Activated CD4-positive, alpha-beta T cell treated with anti-CD3 and anti-CD28 coated beads, Interleukin-2, amount 50 U/mL, for 24 hours (primary cell): ENCODE results near the gene TMEM204.

Experiments
- DNase-seq, 2 donors: peaks; one replicate each; pipeline ENCODE4 v3.0.0-alpha.2; 2020; ENCODE audit warnings: low read depth in 1 of 2, low spot score in 1 of 2

Gene TMEM204

DNA sequence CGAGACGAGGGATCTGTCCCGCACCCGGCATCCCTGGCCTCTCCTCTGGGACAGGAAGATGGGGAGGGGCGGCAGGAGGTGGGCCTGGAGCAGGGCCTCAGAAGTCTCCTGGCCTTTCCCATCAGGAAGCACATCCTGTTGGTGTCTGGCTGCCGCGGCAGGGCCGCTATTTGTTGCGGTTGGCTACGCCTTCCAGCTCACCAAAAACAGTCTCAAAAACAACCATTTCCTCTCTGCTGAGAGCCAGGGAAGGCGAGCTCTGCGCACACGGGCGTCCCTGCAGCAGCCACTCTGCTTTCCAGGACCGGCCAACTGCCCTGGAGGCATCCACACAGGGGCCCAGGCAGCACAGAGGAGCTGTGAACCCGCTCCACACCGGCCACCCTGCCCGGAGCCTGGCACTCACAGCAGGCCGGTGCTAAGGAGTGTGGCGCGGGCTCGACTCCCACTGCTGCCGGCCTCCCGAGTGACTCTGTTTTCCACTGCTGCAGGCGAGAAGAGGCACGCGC is at the start of gene TMEM204:
TSS of gene TMEM204 (plus strand) at position 224 of the 509 bp plus-strand sequence. CDS start 610 bp downstream, outside the sequence.
- peak in 1 of 2 donors; percentile 9 for DNase-seq

DNA sequence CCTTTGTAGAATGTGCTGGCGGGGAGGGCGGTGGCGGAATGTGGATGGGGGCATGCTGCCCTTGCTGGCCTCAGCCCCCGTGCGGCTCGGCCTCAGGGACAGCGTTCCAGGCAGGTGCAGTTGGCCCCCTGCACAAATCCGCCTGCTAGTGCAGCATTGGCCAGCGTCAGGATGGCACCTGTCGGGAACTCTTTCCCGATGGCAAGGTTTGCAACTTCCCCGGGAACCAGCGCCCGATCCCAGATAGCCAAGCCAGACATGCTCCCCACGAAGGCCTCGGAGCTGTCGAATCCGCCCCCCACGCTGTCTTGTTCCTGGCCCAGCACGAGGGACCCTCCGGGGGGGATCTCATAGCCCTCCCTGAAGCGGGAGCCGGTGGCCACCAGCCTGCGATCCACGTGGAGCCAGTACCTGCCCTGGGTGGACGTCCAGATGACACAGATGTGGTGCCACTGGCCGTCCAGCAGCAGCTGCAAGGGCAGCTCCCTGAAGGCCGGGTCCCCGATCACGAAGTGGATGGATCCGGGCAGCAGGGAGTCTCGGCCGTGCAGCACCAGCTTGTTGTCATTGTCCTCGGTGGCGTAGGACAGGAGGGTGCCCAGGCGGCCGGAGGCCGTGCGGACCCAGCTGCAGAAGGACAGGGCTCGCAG is 47.5 kb upstream of the TMEM204 start:
- DNase-seq: no peak

DNA sequence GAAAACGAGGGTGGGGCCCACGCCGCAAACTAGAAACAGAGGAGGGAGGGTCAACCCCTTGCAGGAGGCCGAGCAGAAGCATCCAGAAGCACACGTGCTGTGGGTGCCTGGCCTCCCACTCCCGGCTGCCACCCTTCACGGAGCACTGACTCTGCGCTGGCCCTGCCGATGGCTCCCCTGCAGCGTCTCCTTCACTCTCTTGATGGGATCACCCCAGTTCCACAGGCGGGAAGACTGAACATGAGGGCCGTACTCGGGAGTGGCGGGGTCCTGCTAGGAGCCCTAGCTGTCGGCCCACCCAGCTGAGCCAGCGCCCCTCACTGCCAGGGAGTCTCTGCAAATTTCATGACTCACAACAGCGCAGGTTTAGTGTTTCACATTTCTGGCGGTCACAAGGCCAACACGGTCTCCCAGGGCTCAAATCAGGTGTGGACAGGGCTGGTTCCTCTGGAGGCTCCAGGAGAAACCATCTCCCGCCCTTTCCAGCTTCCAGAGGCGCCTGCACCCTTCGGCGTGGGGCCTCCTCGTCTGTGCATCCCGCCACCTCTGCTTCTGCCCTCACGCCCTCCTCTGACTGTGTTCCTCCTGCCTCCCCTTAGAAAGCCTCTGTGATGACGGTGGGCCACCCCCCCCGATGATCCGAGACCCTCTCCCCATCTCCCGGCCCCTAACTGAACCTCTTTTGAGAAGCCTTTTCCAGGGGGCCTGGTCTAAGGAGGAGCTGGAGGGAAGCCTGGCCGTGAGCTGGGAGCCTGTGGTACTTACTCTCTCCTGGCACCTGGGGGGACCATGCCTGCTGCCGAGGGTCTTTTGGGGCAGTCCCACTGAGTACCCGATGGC is 46.7 kb upstream of the TMEM204 start:
- DNase-seq: no peak

DNA sequence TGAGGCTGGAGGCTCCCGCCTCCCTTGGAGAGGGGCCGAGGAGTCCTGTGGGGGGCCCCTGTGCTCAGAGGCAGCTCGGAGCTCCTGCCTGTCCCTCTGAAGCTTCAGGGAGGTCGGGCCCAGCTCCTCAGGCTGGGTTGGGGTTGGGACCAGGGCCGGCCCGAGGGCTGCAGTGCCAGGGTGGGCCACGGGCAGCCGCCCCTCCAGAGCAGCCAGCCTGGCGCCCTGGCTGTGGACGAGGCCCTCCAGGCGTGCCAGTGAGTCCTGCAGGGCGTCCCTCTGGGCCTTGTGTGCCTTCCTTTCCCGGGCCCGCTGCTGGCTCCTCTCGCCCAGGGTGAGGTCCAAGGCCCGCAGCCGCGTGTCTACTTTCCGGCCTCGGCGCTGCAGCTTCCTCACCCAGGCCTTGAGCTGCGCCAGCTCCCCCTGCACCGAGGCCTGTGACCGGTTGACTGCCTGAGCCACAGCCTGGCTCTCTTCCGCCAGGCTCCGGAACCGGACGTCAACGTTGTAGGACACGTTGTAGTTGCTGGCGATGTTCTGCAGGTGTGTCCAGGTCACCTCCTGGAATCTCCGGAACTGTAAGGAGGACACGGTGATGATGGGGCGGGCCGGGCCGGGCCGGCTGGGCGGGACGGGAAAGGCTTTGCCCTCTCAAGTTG is 45.9 kb upstream of the TMEM204 start:
- DNase-seq: no peak

DNA sequence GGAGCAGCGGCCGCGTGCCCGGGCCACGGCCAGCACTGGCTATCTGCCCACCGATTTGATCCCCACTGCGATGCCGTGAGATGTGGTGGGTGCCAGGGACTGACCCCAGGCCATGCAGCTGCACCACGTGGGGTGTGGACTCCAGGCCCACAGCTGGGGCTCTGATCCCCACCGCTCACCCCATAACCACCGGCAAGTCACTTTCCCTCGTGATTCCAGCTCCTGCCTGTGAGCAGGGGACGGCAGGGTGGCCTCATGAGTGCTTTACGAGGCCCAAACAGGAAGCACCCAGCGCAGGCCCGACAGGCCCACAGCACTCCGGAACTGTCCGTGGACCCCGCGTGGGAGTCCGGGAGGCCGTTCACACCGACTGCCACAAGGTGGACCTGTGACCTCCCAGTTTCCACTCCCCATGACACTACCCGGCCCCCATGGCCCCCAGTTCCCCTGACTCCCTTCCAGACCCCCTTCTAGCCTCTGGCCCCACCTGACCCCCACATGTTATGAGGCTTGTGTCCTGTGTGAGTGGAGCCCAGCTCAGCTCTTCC is 45.3 kb upstream of the TMEM204 start:
- DNase-seq: no peak

DNA sequence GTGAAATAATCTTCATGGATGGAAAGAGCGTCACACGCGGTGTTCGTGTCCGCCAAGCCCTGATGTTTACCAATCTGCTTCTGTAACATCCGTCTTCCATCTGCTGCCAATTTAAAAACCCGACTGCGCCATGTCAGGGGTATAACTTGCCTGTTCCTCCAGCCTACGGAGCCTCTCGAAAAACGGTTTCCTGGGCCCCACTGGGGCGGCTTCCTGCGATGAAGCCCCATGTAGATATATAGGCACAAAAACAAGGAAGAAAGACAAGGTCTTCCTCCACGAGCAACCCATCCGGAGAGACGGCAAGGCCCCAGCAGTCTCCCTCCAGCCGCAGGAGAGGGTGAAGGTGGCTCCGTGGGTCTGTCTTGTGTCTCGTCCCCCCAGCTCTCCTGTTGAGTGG is 44.8 kb upstream of the TMEM204 start, which contains the start of gene PTX4:
TSS of gene PTX4 (minus strand) at position 326 of the 400 bp plus-strand sequence. CDS start at position 291, 35 bp downstream.
- no peak for DNase-seq

DNA sequence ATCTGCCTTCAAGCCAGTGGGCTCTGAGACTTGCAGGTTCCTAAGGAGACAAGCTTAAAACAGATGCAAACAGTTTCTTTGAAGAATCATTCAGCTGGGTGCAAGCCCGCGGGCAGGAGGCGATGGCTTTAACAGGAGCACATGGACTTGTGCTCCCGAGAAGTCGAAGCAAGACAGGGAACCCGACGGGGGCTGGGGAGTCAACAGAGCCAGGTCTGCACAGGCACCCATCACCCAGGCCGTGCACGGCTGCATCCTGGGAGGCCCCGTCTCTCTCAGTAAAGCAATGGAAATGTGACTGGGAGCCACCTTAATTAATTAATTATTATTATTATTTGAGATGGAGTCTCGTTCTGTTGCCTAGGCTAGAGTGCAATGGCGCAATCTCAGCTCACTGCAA is 44.4 kb upstream of the TMEM204 start:
- no peak for DNase-seq

DNA sequence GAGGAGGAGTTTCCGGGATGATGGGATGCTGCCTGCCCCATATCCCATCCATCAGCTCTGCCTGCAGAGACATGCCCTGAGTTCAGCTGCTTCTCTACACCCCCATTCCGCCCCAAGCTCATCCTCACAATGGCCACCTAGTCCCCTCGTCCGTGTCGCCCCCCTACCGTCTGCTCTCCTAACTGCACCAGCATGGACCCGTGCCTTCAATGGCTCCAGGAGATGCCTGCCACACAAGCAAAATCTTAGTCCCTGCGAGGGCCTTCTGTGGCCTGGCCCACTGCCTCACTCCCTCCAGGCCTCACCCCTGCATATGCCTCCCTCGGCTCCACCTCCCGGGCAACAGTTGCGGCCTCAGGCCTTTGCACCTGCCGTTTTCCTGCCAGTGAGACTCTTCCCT is 42.1 kb upstream of the TMEM204 start:
- no peak for DNase-seq

DNA sequence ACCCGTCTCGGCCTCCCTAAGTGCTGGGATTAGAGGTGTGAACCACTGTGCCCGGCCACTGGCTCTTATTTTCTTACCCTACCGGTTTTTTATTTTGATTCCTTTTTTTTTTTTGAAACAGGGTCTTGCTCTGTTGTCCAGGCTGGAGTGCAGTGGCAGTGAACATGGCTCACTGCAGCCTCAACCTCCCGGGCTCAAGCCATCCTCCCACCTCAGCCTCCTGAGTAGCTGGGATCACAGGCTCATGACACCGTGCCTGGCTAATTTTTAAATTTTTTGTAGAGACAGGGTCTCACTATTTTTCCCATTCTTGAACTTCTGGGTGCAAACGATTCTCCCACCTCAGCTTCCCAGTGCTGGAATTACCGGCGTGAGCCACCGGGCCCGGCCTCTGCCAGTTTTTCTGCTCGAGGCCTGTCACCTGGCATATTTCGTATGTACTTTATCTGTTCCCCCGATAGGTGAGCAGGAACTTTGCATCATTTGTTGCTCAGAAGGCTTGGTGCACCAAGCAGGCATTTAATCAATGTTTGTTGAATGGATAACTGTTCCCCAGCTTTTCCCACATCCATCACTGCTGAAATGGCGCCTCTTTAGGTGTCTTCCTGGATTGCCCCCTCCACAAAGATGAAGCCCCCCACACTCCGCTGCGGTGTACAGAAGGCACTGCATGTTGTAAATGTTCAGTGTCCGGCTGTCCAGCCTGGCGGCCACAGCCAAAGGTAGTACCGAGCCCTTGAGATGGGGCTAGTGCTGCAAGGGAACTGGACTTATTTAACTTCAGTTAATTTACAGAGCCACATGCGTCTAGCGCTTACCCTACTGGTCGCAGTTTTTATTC is 41.2 kb upstream of the TMEM204 start:
- no peak for DNase-seq

DNA sequence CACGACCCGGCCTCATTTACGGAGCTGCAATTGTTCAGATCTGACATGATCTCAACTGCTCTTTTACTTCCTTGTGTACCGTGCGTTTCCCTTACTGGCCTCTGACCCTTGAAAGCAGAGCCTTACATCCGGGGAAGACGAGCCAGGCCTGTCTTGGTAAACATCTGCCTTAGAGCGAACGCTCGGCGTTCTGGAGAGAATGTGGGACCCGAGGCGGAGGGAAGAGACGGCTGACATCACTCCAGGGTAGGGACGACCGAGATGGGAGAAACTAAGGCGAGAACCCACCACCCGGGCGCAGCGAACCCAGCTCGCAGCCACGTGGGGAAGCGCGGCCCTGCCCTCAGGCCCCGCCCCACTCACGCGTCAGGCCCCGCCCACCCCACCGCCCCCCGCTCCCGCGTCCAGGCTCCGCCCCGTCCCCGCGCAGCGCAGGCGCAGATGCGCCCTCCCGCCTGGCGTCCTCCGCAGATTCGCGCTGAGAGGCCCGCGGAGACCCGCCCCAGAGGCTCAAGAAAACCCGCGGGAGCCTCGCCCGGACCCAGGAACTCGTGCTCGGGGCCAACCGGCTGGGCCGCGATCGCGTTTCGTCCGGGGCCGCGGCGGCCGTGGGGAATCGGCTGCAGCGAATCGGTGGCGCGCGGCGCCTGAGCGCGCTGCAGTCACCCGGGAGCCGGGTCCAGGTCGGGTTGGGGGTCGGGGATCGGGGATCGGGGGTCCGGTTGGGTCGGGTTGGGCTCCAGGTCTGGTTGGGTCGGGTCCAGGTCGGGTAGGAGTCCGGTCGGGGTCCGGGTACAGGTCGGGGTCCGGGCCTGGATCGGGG is 40.3 kb upstream of the TMEM204 start, which contains the start of gene TELO2:
TSS of gene TELO2 (plus strand) at position 438 of the 823 bp plus-strand sequence. CDS start 922 bp downstream, outside the sequence.
- peak; percentile 81 to 88 for DNase-seq

DNA sequence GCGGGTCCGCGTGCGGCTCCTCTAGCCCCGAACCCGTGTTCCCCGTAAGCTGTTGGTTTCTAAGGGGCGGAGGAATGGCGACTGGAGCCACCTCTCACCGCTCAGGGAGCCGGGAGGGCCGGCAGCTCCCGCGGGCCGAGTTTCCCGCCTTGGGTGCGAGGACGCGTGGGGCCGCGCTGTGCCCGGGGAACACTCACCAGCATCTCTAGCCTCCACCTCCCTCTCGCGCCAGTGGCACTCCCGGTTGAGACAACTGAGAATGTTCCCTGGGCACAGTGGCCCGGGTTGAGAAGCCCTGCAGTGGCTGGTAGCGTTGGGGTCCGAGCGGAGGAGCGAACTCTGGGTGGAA is 39.7 kb upstream of the TMEM204 start:
- DNase-seq: no peak

DNA sequence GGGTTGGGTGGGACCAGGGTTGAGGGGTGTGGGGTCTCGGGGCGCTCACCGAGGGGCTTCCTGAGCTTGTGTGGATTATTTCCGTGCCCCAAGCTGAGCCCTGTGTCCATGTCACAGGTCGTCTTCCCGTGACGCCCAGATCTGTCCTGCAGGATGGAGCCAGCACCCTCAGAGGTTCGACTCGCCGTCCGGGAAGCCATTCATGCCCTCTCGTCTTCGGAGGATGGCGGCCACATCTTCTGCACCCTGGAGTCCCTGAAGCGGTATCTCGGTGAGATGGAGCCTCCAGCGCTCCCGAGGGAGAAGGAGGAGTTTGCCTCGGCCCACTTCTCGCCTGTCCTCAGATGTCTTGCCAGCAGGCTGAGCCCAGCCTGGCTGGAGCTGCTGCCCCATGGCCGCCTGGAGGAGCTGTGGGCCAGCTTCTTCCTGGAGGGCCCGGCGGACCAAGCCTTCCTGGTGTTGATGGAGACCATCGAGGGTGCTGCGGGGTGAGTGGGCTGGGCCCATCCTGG is 39.3 kb upstream of the TMEM204 start:
- no peak for DNase-seq

DNA sequence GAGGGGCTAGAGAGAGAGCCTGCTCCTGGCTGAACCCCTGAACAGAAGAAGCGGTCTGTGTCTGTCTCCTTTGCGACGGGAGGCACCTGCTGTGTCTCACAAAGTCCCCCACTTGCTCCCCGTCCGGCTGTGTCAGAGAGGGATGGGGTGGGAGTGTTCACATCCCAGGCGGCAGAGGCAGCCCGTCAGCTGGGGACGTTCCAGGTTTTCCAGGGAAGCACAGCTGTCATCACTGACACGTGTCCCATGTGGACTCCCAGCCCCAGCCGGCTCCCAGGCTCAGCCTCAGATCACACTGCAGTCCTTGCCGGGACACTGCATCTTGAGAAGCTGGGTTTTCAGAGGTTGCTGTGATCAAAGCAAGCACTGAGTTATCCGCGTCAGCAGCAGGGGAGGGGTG is 38.8 kb upstream of the TMEM204 start:
- DNase-seq: no peak

DNA sequence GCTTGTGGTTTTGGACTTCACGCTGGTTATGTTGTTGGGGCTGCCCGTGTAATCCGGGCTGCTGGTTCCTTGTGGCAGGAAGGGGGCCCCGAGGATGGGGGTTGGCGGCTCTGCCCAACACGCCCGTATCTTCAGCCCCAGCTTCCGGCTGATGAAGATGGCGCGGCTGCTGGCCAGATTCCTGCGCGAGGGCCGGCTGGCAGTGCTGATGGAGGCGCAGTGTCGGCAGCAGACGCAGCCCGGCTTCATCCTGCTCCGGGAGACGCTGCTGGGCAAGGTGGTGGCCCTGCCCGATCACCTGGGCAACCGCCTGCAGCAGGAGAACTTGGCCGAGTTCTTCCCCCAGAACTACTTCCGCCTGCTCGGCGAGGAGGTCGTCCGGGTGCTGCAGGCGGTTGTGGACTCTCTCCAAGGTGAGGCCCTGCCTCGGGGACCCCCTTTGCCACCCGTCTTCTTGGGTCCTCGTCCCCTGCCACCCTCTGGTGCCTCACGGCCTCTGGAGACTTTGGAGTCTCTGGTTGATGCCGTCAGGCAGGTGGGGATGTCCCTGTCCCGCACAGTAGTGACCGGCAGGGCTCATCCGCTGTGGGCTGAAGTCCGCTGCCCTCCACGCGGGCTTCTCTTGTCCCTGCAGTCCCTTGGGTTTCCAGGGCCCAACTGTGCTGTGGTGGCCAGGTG is 38.1 kb upstream of the TMEM204 start:
- DNase-seq: no peak

DNA sequence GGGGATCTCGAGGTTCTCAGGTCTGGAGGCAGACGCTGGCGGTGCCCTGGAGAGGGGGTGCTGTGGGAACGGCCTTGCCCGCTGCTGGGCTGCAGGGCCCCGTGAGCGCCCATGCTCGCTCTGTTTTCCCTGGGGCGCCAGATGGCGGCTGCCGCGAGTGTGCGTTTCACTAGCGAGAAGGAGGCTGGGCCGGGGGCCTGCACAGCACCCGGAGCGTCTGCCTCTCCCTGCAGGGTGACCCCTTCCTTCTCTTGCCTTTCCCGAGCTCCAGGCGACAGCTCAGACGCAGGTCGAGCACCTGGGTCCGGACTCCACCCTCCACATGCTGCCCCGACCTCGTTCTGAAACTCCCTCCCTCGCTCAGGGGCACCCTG is 37.6 kb upstream of the TMEM204 start:
- no peak for DNase-seq

DNA sequence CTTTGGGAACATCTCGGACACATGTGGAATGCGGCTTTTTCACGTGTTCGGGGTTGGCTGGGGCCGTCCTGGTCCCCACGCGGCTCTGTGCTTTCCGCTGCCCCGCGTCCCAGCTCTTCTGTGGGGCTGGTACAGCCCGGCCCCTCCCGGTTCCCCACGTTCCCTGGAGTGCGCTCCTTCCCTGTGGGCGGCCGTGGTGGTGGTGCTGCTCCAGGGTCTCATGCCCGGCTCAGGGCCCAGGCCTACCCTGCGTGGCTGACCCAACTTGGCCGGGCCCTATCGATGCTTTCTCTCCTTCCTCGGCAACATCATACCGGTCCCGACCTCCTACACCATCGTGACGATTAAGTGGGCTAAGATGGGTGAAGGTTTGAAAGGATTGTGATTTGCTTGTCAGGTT is 37.0 kb upstream of the TMEM204 start:
- DNase-seq: no peak

DNA sequence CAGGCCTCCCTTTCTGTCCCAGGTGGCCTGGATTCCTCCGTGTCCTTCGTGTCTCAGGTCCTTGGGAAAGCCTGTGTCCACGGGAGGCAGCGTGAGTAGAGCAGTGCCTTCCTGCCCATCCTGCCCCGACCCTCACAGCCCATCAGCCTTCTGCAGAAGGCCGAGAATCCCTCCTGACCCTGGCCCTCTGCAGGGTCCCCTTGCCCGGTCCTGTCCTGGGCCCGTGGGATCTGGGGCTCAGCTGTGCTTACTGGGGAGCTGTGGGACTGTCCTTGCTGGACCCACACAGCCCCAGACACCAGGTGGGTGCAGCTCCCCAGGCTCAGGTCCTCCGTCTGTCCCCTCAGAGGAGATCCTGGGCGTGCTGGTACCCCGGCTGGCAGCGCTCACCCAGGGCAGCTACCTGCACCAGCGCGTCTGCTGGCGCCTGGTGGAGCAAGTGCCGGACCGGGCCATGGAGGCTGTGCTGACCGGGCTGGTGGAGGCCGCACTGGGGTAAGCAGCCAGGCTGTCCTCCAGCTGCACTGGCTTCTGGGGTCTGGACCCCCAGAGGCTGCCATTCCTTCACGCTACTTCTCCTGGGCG is 36.4 kb upstream of the TMEM204 start:
- DNase-seq: no peak

DNA sequence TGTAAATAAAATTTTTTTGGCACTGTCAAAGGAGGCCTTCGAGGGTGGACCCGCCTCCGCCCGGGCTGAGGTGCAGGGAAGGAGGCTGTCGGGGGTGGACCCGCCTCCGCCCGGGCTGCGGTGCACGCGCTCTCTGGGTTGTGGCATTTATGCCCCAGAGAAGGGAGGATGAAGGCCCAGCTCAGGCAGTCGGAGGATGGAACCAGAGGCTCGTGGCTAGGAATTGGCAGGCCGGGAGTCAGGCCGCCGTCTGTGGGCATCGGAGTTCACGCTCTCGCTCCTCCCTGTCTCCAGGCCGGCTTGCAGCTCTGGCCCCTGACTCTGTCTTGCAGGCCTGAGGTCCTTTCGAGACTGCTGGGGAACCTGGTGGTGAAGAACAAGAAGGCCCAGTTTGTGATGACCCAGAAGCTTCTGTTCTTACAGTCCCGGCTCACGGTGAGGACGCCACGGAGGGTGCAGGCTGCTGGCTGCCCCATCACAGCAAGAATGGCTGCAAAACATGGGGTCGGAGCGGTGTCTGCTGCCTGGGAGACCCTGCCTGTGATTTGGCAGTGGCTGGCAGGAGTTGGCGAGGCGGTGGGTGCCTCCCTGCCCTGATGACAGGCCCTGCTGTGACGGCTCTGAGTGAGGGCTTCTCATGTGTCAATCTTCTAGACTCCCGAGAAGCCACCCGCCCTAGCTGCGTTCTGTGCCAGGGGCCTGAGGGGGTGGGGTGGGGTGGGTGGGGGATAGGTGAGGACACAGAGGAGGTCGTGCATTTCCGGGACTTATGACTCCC is 34.4 kb upstream of the TMEM204 start:
- DNase-seq: no peak
